Dedifferentiated amniotic fluid mesenchymal stem cell (primary cell): ENCODE data around the gene TP53TG5.

ENCODE experiments used
- DNase-seq: peaks from one replicate; pipeline ENCODE4 v3.0.0-alpha.2; 2016; ENCODE audit errors: extremely low spot score

TP53TG5 gene

GRCh38 chr20:45323731-45324130 lies 54.4 kb downstream of the TP53TG5 start:
- no peak for DNase-seq

- no peak for DNase-seq
These were observed 55.2 kb downstream of the TP53TG5 start for GRCh38 chr20:45322952-45323383.
